Activated CD8-positive, alpha-beta memory T cell treated with anti-CD3 and anti-CD28 coated beads for 4 hours (primary cell): ENCODE results near the gene EHD1.

ENCODE experiments used
- DNase-seq, 2 donors: peaks; one replicate each; pipeline ENCODE4 v3.0.0-alpha.2; 2020; ENCODE audit warnings: low read depth in 2 of 2

The EHD1 gene

GRCh38 chr11:64909653-64910343 is 31.4 kb upstream of the EHD1 start:
- no peak for DNase-seq

GRCh38 chr11:64908766-64909165 is 30.3 kb upstream of the EHD1 start:
- no peak for DNase-seq

GRCh38 chr11:64906314-64906635 is 27.9 kb upstream of the EHD1 start:
- no peak for DNase-seq

- no peak for DNase-seq
Observed at GRCh38 chr11:64905516-64906313, 27.3 kb upstream of the EHD1 start.

GRCh38 chr11:64903291-64903833 is 24.9 kb upstream of the EHD1 start:
- no peak for DNase-seq

- no peak for DNase-seq
Observed at GRCh38 chr11:64902102-64902900, 23.9 kb upstream of the EHD1 start.

- no peak for DNase-seq
Observed at GRCh38 chr11:64900774-64901173, 22.4 kb upstream of the EHD1 start.

GRCh38 chr11:64900263-64900678 is 21.9 kb upstream of the EHD1 start:
- DNase-seq = peak in 1 of 2 donors; percentile 58

GRCh38 chr11:64898541-64898940 is 20.1 kb upstream of the EHD1 start:
- DNase-seq = no peak

GRCh38 chr11:64898076-64898445 is 19.6 kb upstream of the EHD1 start:
- no peak for DNase-seq

- no peak for DNase-seq
Observed at GRCh38 chr11:64897381-64898075, 19.1 kb upstream of the EHD1 start.

GRCh38 chr11:64896448-64897022 is 18.1 kb upstream of the EHD1 start:
- DNase-seq = no peak

- DNase-seq = no peak
Observed at GRCh38 chr11:64894812-64895452, 16.5 kb upstream of the EHD1 start.

- peak; percentile 80 to 87 for DNase-seq
Observed at GRCh38 chr11:64894070-64894811, 15.8 kb upstream of the EHD1 start.

GRCh38 chr11:64893194-64894069 is 15.0 kb upstream of the EHD1 start:
- DNase-seq = no peak

- no peak for DNase-seq
Observed at GRCh38 chr11:64892838-64893193, 14.4 kb upstream of the EHD1 start.

- no peak for DNase-seq
Observed at GRCh38 chr11:64892411-64892831, 14.0 kb upstream of the EHD1 start.

- no peak for DNase-seq
Observed at GRCh38 chr11:64891880-64892279, 13.5 kb upstream of the EHD1 start.

GRCh38 chr11:64891215-64891848 is 12.9 kb upstream of the EHD1 start:
- DNase-seq = no peak
